ENCODE measurements around the gene THSD7B.
"Not testable (repeated sequence)": the region's sequence is repeated elsewhere in the genome, so short reads cannot be mapped to it uniquely, and the experiment has no call there.

The THSD7B gene

GRCh38 chr2:137261881-137262585, 496.7 kb downstream of the THSD7B start:
- DNase-seq: no peak

GRCh38 chr2:137262594-137262993, 497.2 kb downstream of the THSD7B start:
- no peak for DNase-seq

- no peak for DNase-seq
These were observed 522.7 kb downstream of the THSD7B start for GRCh38 chr2:137287913-137288639.

GRCh38 chr2:137291836-137292570, 526.7 kb downstream of the THSD7B start:
- no peak for DNase-seq

- DNase-seq: no peak
These were observed 533.0 kb downstream of the THSD7B start for GRCh38 chr2:137298377-137298776.

- no peak for DNase-seq
These were observed 535.6 kb downstream of the THSD7B start for GRCh38 chr2:137300987-137301386.

GRCh38 chr2:137302957-137303356, 537.6 kb downstream of the THSD7B start:
- no peak for DNase-seq

- DNase-seq: no peak
These were observed 550.7 kb downstream of the THSD7B start for GRCh38 chr2:137316075-137316474.

- DNase-seq: no peak
These were observed 556.2 kb downstream of the THSD7B start for GRCh38 chr2:137321566-137321965.

GRCh38 chr2:137331562-137331961, 566.2 kb downstream of the THSD7B start:
- DNase-seq: not testable (repeated sequence)

GRCh38 chr2:137333386-137334165, 568.2 kb downstream of the THSD7B start:
- DNase-seq: no peak

GRCh38 chr2:137336067-137336466, 570.7 kb downstream of the THSD7B start:
- no peak for DNase-seq

- no peak for DNase-seq
These were observed 573.7 kb downstream of the THSD7B start for GRCh38 chr2:137339051-137339450.

- no peak for DNase-seq
These were observed 580.6 kb downstream of the THSD7B start for GRCh38 chr2:137345994-137346393.

GRCh38 chr2:137348301-137348700, 583.0 kb downstream of the THSD7B start:
- DNase-seq: no peak

GRCh38 chr2:137357634-137358033, 592.3 kb downstream of the THSD7B start:
- DNase-seq: no peak

GRCh38 chr2:137367361-137367760, 602.0 kb downstream of the THSD7B start:
- no peak for DNase-seq

GRCh38 chr2:137369106-137369505, 603.8 kb downstream of the THSD7B start:
- DNase-seq: no peak

- DNase-seq: no peak
These were observed 613.8 kb downstream of the THSD7B start for GRCh38 chr2:137379186-137379585.

GRCh38 chr2:137380610-137381009, 615.3 kb downstream of the THSD7B start:
- DNase-seq: no peak

GRCh38 chr2:137381731-137382130, 616.4 kb downstream of the THSD7B start:
- DNase-seq: no peak

GRCh38 chr2:137383391-137383790, 618.0 kb downstream of the THSD7B start:
- DNase-seq: no peak

GRCh38 chr2:137387044-137387443, 621.7 kb downstream of the THSD7B start:
- DNase-seq: no peak

Measured in suppressor macrophage (primary cell).